DMS53 treated with DMSO at 0.1 percent for 48 hours (cell line): Measurements from ENCODE around the gene DMAC2L.
A peak's percentile ranks its signal among the peaks of the same experiment; 100 is the strongest.
"Not testable (repeated sequence)": the region's sequence is repeated elsewhere in the genome, so short reads cannot be mapped to it uniquely, and the experiment has no call there.

Experiments
- DNase-seq: peaks from one replicate; lab custom pipeline; 2025; ENCODE audit not compliant: unreplicated experiment; lab: John Stamatoyannopoulos, UW

DMAC2L gene

GRCh38 chr14:50311972-50312733, at the start of gene DMAC2L, which contains the start of gene L2HGDH:
Gene DMAC2L, plus strand, starts transcription at chr14:50312324. Its CDS starts 9,164 bp downstream, at chr14:50321488.
Gene L2HGDH, minus strand, starts transcription at chr14:50312229. Its CDS starts 79 bp downstream, at chr14:50312150.
- peak; percentile 69 for DNase-seq

- DNase-seq: no peak
These were observed 49.3 kb upstream of the DMAC2L start for GRCh38 chr14:50262865-50263264.

- no peak for DNase-seq
These were observed 48.8 kb upstream of the DMAC2L start for GRCh38 chr14:50263321-50263720.

- no peak for DNase-seq
These were observed 47.1 kb upstream of the DMAC2L start for GRCh38 chr14:50265029-50265428.

GRCh38 chr14:50270932-50271331, 41.2 kb upstream of the DMAC2L start:
- DNase-seq: no peak

GRCh38 chr14:50272498-50272897, 39.6 kb upstream of the DMAC2L start:
- no peak for DNase-seq

GRCh38 chr14:50285861-50286260, 26.3 kb upstream of the DMAC2L start:
- no peak for DNase-seq

GRCh38 chr14:50288146-50288545, 24.0 kb upstream of the DMAC2L start:
- DNase-seq: no peak

- no peak for DNase-seq
These were observed 21.8 kb upstream of the DMAC2L start for GRCh38 chr14:50290306-50290705.

GRCh38 chr14:50299585-50299984, 12.5 kb upstream of the DMAC2L start:
- DNase-seq: no peak

- no peak for DNase-seq
These were observed 10.2 kb upstream of the DMAC2L start for GRCh38 chr14:50301914-50302313.

GRCh38 chr14:50303744-50304471, 8.2 kb upstream of the DMAC2L start:
- no peak for DNase-seq

GRCh38 chr14:50308363-50308915, 3.7 kb upstream of the DMAC2L start:
- DNase-seq: peak; percentile 7

- DNase-seq: no peak
These were observed 1.7 kb upstream of the DMAC2L start for GRCh38 chr14:50310445-50310844.

GRCh38 chr14:50311337-50311971, 670 bp upstream of the DMAC2L start:
- DNase-seq: peak; percentile 0

GRCh38 chr14:50312734-50313054, 570 bp downstream of the DMAC2L start:
- DNase-seq: peak; percentile 52

- not testable (repeated sequence) for DNase-seq
These were observed 2.0 kb downstream of the DMAC2L start for GRCh38 chr14:50314098-50314497.

- no peak for DNase-seq
These were observed 6.0 kb downstream of the DMAC2L start for GRCh38 chr14:50318031-50318626.

- DNase-seq: no peak
These were observed 7.2 kb downstream of the DMAC2L start for GRCh38 chr14:50319293-50319692.

- no peak for DNase-seq
These were observed 7.6 kb downstream of the DMAC2L start for GRCh38 chr14:50319721-50320120.

GRCh38 chr14:50320283-50320682, 8.2 kb downstream of the DMAC2L start:
- DNase-seq: no peak
